ENCODE measurements around the gene NEK7. TPM values are rescaled to one million over a fixed set of nuclear protein-coding genes. Genes with fewer than 3 reads are reported as not detected.
"Not testable (repeated sequence)": the region's sequence is repeated elsewhere in the genome, so short reads cannot be mapped to it uniquely, and the experiment has no call there.

The NEK7 gene
- total RNA-seq = 48.1 and 53.2 TPM in 2 replicates

- intact Hi-C loops (cut with micrococcal nuclease) = loop anchor here (1.0 to 5.0 kb wide), 14 partner anchors 54 to 1009 kb away; partner anchors contain the start of gene ASPM
Observed at GRCh38 chr1:198156745-198157240, at the start of gene NEK7. NEK7 (plus strand) TSS chr1:198156998; CDS start chr1:198232581, 75,583 bp downstream.

GRCh38 chr1:198107091-198107501 lies 49.7 kb upstream of the NEK7 start:
- intact Hi-C loops (cut with micrococcal nuclease) = loop anchor here (10.0 kb wide), 1 partner anchor 582 kb away; no protein-coding TSS in a partner anchor

GRCh38 chr1:198108636-198109370 lies 48.0 kb upstream of the NEK7 start:
- intact Hi-C loops (cut with micrococcal nuclease) = loop anchor here (10.0 kb wide), 1 partner anchor 584 kb away; no protein-coding TSS in a partner anchor

- intact Hi-C loops (cut with micrococcal nuclease) = loop anchor here (10.0 kb wide), 1 partner anchor 585 kb away; no protein-coding TSS in a partner anchor
Observed at GRCh38 chr1:198109371-198109715, 47.5 kb upstream of the NEK7 start.

GRCh38 chr1:198113342-198113750 lies 43.5 kb upstream of the NEK7 start:
- intact Hi-C loops (cut with micrococcal nuclease) = no loop called here

- intact Hi-C loops (cut with micrococcal nuclease) = no loop called here
Observed at GRCh38 chr1:198116069-198116468, 40.7 kb upstream of the NEK7 start.

- intact Hi-C loops (cut with micrococcal nuclease) = no loop called here
Observed at GRCh38 chr1:198116469-198116868, 40.3 kb upstream of the NEK7 start.

GRCh38 chr1:198117267-198117666 lies 39.5 kb upstream of the NEK7 start:
- intact Hi-C loops (cut with micrococcal nuclease) = no loop called here

- intact Hi-C loops (cut with micrococcal nuclease) = no loop called here
Observed at GRCh38 chr1:198118134-198118533, 38.7 kb upstream of the NEK7 start.

- intact Hi-C loops (cut with micrococcal nuclease) = no loop called here
Observed at GRCh38 chr1:198119906-198120305, 36.9 kb upstream of the NEK7 start.

- intact Hi-C loops (cut with micrococcal nuclease) = no loop called here
Observed at GRCh38 chr1:198121056-198121826, 35.6 kb upstream of the NEK7 start.

- intact Hi-C loops (cut with micrococcal nuclease) = no loop called here
Observed at GRCh38 chr1:198122693-198123092, 34.1 kb upstream of the NEK7 start.

- intact Hi-C loops (cut with micrococcal nuclease) = no loop called here
Observed at GRCh38 chr1:198123133-198123532, 33.7 kb upstream of the NEK7 start.

GRCh38 chr1:198124673-198125072 lies 32.1 kb upstream of the NEK7 start:
- intact Hi-C loops (cut with micrococcal nuclease) = no loop called here

- intact Hi-C loops (cut with micrococcal nuclease) = no loop called here
Observed at GRCh38 chr1:198125995-198126735, 30.6 kb upstream of the NEK7 start.

- intact Hi-C loops (cut with micrococcal nuclease) = no loop called here
Observed at GRCh38 chr1:198128533-198128932, 28.3 kb upstream of the NEK7 start.

- intact Hi-C loops (cut with micrococcal nuclease) = not testable (repeated sequence)
Observed at GRCh38 chr1:198130053-198130452, 26.7 kb upstream of the NEK7 start.

GRCh38 chr1:198132060-198132781 lies 24.6 kb upstream of the NEK7 start:
- intact Hi-C loops (cut with micrococcal nuclease) = no loop called here

GRCh38 chr1:198134252-198134651 lies 22.5 kb upstream of the NEK7 start:
- intact Hi-C loops (cut with micrococcal nuclease) = no loop called here

- intact Hi-C loops (cut with micrococcal nuclease) = no loop called here
Observed at GRCh38 chr1:198135366-198135765, 21.4 kb upstream of the NEK7 start.
